ENCODE results near the gene TERT.

DNA sequence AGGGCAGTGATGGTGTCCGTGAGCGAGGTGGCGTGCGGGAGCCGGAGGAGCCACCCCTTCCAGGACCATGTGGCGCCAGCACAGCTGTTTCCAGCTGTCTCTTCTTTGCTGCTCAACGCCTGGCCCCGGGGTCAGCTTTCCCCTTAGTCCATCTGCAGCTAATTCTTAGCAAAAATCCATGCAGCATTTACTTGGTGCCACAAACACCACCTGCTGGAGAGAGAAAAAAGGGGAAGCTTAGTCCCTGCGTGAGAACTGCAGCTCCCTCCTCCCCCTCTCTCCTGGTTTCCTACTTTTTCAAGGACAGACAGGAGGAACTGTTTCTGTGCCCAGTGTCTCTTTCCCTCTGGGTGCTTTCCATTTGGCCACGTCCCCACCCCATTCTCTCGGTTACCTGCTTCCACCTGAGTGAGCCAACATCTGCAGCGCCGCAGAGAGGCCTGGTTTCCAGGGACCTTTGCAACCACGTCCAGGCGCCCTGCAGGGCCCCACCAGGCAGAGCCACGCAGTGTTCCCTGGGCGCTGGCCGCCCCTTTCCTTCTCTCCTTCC lies 90.1 kb downstream of the TERT start:
- TF ChIP-seq, protein P1, sequence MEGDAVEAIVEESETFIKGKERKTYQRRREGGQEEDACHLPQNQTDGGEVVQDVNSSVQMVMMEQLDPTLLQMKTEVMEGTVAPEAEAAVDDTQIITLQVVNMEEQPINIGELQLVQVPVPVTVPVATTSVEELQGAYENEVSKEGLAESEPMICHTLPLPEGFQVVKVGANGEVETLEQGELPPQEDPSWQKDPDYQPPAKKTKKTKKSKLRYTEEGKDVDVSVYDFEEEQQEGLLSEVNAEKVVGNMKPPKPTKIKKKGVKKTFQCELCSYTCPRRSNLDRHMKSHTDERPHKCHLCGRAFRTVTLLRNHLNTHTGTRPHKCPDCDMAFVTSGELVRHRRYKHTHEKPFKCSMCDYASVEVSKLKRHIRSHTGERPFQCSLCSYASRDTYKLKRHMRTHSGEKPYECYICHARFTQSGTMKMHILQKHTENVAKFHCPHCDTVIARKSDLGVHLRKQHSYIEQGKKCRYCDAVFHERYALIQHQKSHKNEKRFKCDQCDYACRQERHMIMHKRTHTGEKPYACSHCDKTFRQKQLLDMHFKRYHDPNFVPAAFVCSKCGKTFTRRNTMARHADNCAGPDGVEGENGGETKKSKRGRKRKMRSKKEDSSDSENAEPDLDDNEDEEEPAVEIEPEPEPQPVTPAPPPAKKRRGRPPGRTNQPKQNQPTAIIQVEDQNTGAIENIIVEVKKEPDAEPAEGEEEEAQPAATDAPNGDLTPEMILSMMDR (IDR thresholded peaks at IDR 0.05; ENCODE audit: low read depth, low read length), result no peak
- no peak for TF ChIP-seq EZH2phosphoT487 (IDR thresholded peaks at IDR 0.05; ENCODE audit: low read depth)
